HepG2 (cell line): Measurements from ENCODE around the gene MRPL42. TPM values are rescaled to one million over a fixed set of nuclear protein-coding genes. Genes with fewer than 3 reads are reported as not detected.

Experiments
- CC2D1A ChIP-seq: sonication (generic); formaldehyde crosslinking; IDR thresholded peaks from 2 replicates; pipeline ENCODE4 v1.8.1; 2023; ENCODE audit warnings: mild to moderate bottlenecking, missing genetic modification reagents
- CHD4 ChIP-seq: fragments of 200-600 bp; sonication (generic); IDR thresholded peaks from 2 replicates; pipeline ENCODE4 v1.7.0; 2017; ENCODE audit warnings: mild to moderate bottlenecking, low read length, borderline replicate concordance
- FOXJ3 ChIP-seq: sonication (generic); formaldehyde crosslinking; IDR thresholded peaks from 2 replicates; pipeline ENCODE4 v1.4.0; 2020; ENCODE audit warnings: missing genetic modification reagents, mild to moderate bottlenecking, borderline replicate concordance
- GFI1 ChIP-seq: sonication (generic); formaldehyde crosslinking; IDR thresholded peaks from 2 replicates; pipeline ENCODE4 v1.5.0; 2020; ENCODE audit warnings: missing genetic modification reagents, mild to moderate bottlenecking, borderline replicate concordance
- GMEB2 ChIP-seq: IDR thresholded peaks from 2 replicates; pipeline ENCODE4 v1.6.1; 2016; ENCODE audit warnings: missing biosample characterization, missing genetic modification reagents, low read depth
- GTF2F1 ChIP-seq: fragments of 150-350 bp; IDR thresholded peaks from 2 replicates; pipeline ENCODE4 v1.6.1; 2014; ENCODE audit warnings: low read length
- HMGA1 ChIP-seq: sonication (generic); formaldehyde crosslinking; conservative IDR thresholded peaks from 2 replicates; pipeline ENCODE4 v1.4.0; 2020; ENCODE audit warnings: missing genetic modification reagents
- IRF9 ChIP-seq: sonication (generic); formaldehyde crosslinking; IDR thresholded peaks from 2 replicates; pipeline ENCODE4 v1.8.0; 2022; ENCODE audit warnings: missing genetic modification reagents, mild to moderate bottlenecking, borderline replicate concordance
- MED8 ChIP-seq: sonication (generic); formaldehyde crosslinking; IDR thresholded peaks from 2 replicates; pipeline ENCODE4 v1.8.1; 2023; ENCODE audit warnings: mild to moderate bottlenecking, missing genetic modification reagents; ENCODE audit not compliant: insufficient replicate concordance
- PHF20 ChIP-seq: sonication (generic); formaldehyde crosslinking; IDR thresholded peaks from 2 replicates; pipeline ENCODE4 v1.5.0; 2020; ENCODE audit warnings: mild to moderate bottlenecking, missing genetic modification reagents
- SALL1 ChIP-seq: sonication (generic); formaldehyde crosslinking; IDR thresholded peaks from 2 replicates; pipeline ENCODE4 v1.8.0; 2022; ENCODE audit warnings: mild to moderate bottlenecking, missing genetic modification reagents
- SKI ChIP-seq: fragments of 450-650 bp; IDR thresholded peaks from one replicate; pipeline ENCODE4 v1.6.1; 2018; ENCODE audit warnings: mild to moderate bottlenecking; ENCODE audit not compliant: partially characterized antibody
- THRA ChIP-seq: sonication (generic); formaldehyde crosslinking; IDR thresholded peaks from 2 replicates; pipeline ENCODE4 v1.4.0; 2020; ENCODE audit warnings: missing genetic modification reagents, borderline replicate concordance
- TRIM22 ChIP-seq: fragments of 450-650 bp; IDR thresholded peaks from 2 replicates; pipeline ENCODE4 v1.6.1; 2017
- ZEB1 ChIP-seq: IDR thresholded peaks from 2 replicates; pipeline ENCODE4 v1.6.1; 2012; ENCODE audit warnings: mild to moderate bottlenecking, low read depth, inconsistent platforms; ENCODE audit not compliant: insufficient replicate concordance
- ZFP36 ChIP-seq: fragments of 150-350 bp; IDR thresholded peaks from 2 replicates; pipeline ENCODE4 v1.6.1; 2018; ENCODE audit warnings: borderline replicate concordance, low read length, low read depth; ENCODE audit not compliant: partially characterized antibody
- ZFP91 ChIP-seq: sonication (generic); formaldehyde crosslinking; IDR thresholded peaks from 2 replicates; pipeline ENCODE4 v1.9.0; 2022; ENCODE audit warnings: missing genetic modification reagents, mild to moderate bottlenecking, borderline replicate concordance
- ZNF460 ChIP-seq: sonication (generic); formaldehyde crosslinking; IDR thresholded peaks from 2 replicates; pipeline ENCODE4 v1.5.1; 2020; ENCODE audit warnings: missing genetic modification reagents, mild to moderate bottlenecking, borderline replicate concordance
- ZNF616 ChIP-seq: sonication (generic); formaldehyde crosslinking; IDR thresholded peaks from 2 replicates; pipeline ENCODE4 v1.5.0; 2020; ENCODE audit warnings: low read depth, mild to moderate bottlenecking, missing genetic modification reagents
- ZNF639 ChIP-seq: conservative IDR thresholded peaks from 2 replicates; pipeline ENCODE4 v1.6.1; 2018; ENCODE audit warnings: missing genetic modification reagents
- polyA plus RNA-seq, 8 experiments: library from polyadenylated mRNA; depleted of rRNA in 3 of 8; stranded (reverse) in 7 of 8; unstranded in 1 of 8; fragments of >200 nt; fragmentation: Illumina TruSeq in 4 of 8; extraction: Trizol in 4 of 8; gene quantifications; 2 replicates each; pipeline versions ENCODE4 v1.2.1 to v1.2.3, GENCODE V29; 2011 to 2016; ENCODE audit warnings: low read depth in 4 of 8, missing spikeins in 1 of 8, mixed read lengths in 1 of 8; ENCODE audit not compliant: insufficient read depth in 1 of 8
- total RNA-seq, 5 experiments: library from RNA; depleted of rRNA; stranded (reverse); fragments of >200 nt; fragmentation: Illumina TruSeq; extraction: Trizol; gene quantifications; 2 replicates each; pipeline ENCODE4 v1.2.3, GENCODE V29; 2016; ENCODE audit warnings: low read depth in 1 of 5

Gene MRPL42
- total and polyA plus RNA-seq, 2 of the 13 experiments (the other 11 are each of a cell fraction or from before 2014, with no cell fraction given), result 93.3 to 148 TPM

GRCh38 chr12:93441617-93442410 is 25.5 kb upstream of the MRPL42 start, which contains the start of gene UBE2N (continued):
- TF ChIP-seq ZFP91 (CRISPR knock-in tag), result peak; percentile 68
- peak; percentile 96 for TF ChIP-seq GMEB2 (CRISPR knock-in tag)
- TF ChIP-seq GFI1 (CRISPR knock-in tag), result peak; percentile 72; the same call in 1 of the 2 replicates
- TF ChIP-seq ZNF460 (CRISPR knock-in tag), result no peak
- peak; percentile 41 for TF ChIP-seq MED8 (CRISPR knock-in tag)
- TF ChIP-seq CC2D1A (CRISPR knock-in tag), result no peak
- no peak for TF ChIP-seq CHD4
- TF ChIP-seq ZNF639, result peak; percentile 85; the same call in 1 of the 2 replicates
- peak; percentile 21; the same call in 1 of the 2 replicates for TF ChIP-seq ZNF616 (CRISPR knock-in tag)
- peak; percentile 90 for TF ChIP-seq SALL1 (CRISPR knock-in tag)
- peak; percentile 63 for TF ChIP-seq PHF20 (CRISPR knock-in tag)
- no peak for TF ChIP-seq HMGA1 (CRISPR knock-in tag)
- no peak; the same call in 1 of the 2 replicates for TF ChIP-seq THRA (CRISPR knock-in tag)
- TF ChIP-seq IRF9 (CRISPR knock-in tag), result peak; percentile 98; the same call in 1 of the 2 replicates
- TF ChIP-seq ZEB1, result no peak
- no peak; the same call in 1 of the 2 replicates for TF ChIP-seq FOXJ3 (CRISPR knock-in tag)
- TF ChIP-seq TRIM22, result no peak
- peak; percentile 19 for TF ChIP-seq SKI
- no peak for TF ChIP-seq ZFP36
- no peak for TF ChIP-seq GTF2F1
